Transverse colon (tissue), 4 donors: Measurements from ENCODE around the gene UBE2E1. TPM values are rescaled to one million over a fixed set of nuclear protein-coding genes. Genes with fewer than 3 reads are reported as not detected.

Experiments used
- DNase-seq: peaks from one replicate; pipeline ENCODE4 v3.0.0-alpha.2; 2019
- H3K27ac ChIP-seq, 4 donors: fragments of 200-600 bp; sonication (generic); 2 replicates each; pipeline ENCODE4 v1.5.1; 2016 to 2018; ENCODE audit warnings: inconsistent platforms in 4 of 4
- H3K27me3 ChIP-seq: fragments of 200-600 bp; sonication (generic); 2 replicates; pipeline ENCODE4 v1.5.1; 2017; ENCODE audit warnings: inconsistent platforms
- H3K36me3 ChIP-seq, 4 donors: fragments of 200-600 bp; sonication (generic); 2 replicates each; pipeline ENCODE4 v1.5.1; 2017 to 2019; ENCODE audit warnings: inconsistent platforms in 4 of 4
- H3K4me1 ChIP-seq, 4 donors: fragments of 200-600 bp; sonication (generic); 2 replicates each; pipeline ENCODE4 v1.5.1; 2017 to 2020; ENCODE audit warnings: inconsistent platforms in 4 of 4
- H3K4me3 ChIP-seq, 4 donors: fragments of 200-600 bp; sonication (generic); 1 replicate in 1 of 4; 2 replicates in 3 of 4; pipeline versions ENCODE4 v1.5.1 to v1.6.1; 2017 to 2019; ENCODE audit warnings: inconsistent platforms in 4 of 4
- H3K9me3 ChIP-seq, 2 donors: fragments of 200-600 bp; sonication (generic); 2 replicates each; pipeline ENCODE4 v1.5.1; 2017 to 2019; ENCODE audit warnings: inconsistent platforms in 2 of 2
- EP300 ChIP-seq: sonication (generic); formaldehyde crosslinking; IDR thresholded peaks from one replicate; pipeline ENCODE4 v1.6.1; 2017; ENCODE audit warnings: antibody characterized with exemption, low read depth
- POLR2A ChIP-seq: fragments of 450-650 bp; IDR thresholded peaks from one replicate; pipeline ENCODE4 v1.6.1; 2016; ENCODE audit warnings: antibody characterized with exemption, mild to moderate bottlenecking, moderate library complexity
- POLR2AphosphoS5 ChIP-seq, 3 donors: sonication (generic); formaldehyde crosslinking; IDR thresholded peaks; one replicate each; pipeline ENCODE4 v1.6.1; 2016; ENCODE audit warnings: antibody characterized with exemption in 3 of 3
- WGBS, 2 donors: methylation state at CpG; one replicate each; pipeline ENCODE4 v1.1.5; 2018; ENCODE audit warnings: low coverage in 1 of 2; 5-methylcytosine and 5-hydroxymethylcytosine counted together
- in situ Hi-C, 4 donors: fragments of 200-750 bp; cut with MboI; loops; one replicate each; pipeline versions ENCODE4 v1.15.0 to v1.15.1; 2017; ENCODE audit warnings: low sequenced_read_pairs in 3 of 4, low pct_ligation_motif_present in 1 of 4, low pct_unique_long_range_greater_than_20kb in 1 of 4
- intact Hi-C: fragments of 100-400 bp; cut with DNase I; formaldehyde crosslinking; loops from one replicate; pipeline ENCODE4 v1.15.1; 2023; ENCODE audit warnings: low total_unique reads
- total RNA-seq, 4 donors: library from RNA; depleted of rRNA; stranded (reverse); fragments of >200 nt; gene quantifications; one replicate each; pipeline ENCODE4 v1.1.0, GENCODE V29; 2016
- TF ChIP-seq, protein P1 (sequence below), 5 experiments: fragments of 200-600 bp in 3 of 5; fragments of 450-650 bp in 2 of 5; sonication (generic) in 3 of 5; IDR thresholded peaks; 1 replicate in 2 of 5; 2 replicates in 3 of 5; pipeline ENCODE4 v1.5.1; 2016 to 2017; ENCODE audit warnings: antibody characterized with exemption in 5 of 5, inconsistent platforms in 3 of 5, mild to moderate bottlenecking in 2 of 5, moderate library complexity in 1 of 5

Gene UBE2E1
- total RNA-seq, 4 donors from 2014 or later = 62.0 to 109 (median 76.9) TPM

DNA sequence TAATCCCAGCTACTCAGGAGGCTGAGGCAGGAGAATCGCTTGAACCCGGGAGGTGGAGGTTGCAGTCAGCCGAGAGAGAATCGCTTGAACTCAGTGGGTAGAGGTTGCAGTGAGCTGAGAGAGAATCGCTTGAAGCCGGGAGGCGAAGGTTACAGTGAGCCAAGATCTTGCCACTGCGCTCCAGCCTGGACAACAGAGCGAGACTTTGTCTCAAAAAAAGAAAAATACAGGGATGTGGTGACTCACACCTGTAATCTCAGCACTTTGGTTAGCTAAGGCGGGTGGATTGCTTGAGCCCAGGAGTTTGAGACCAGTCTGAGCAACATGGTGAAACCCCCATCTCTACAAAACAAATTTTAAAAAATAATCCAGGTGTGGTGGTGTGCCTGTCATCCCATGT, 26.8 kb downstream of the UBE2E1 start:
- intact Hi-C loops (no loop called here), in situ Hi-C loops (no loop called here)
- Histone ChIP-seq H3K9me3 (no peaks in the 10 kb centered on the region), H3K4me3 (no peak overlapping the region), H3K4me1 (peaks cover 0 to 45% (median 20%) of the 10 kb centered on the region in 4 donors), H3K36me3 (no peaks in the 10 kb centered on the region), H3K27ac (no peak overlapping the region), H3K27me3 (no peaks in the 10 kb centered on the region)
- no peak for TF ChIP-seq POLR2AphosphoS5 (IDR thresholded peaks at IDR 0.05)
- no peak for TF ChIP-seq EP300
- no peak for TF ChIP-seq POLR2A
- TF ChIP-seq, protein P1, sequence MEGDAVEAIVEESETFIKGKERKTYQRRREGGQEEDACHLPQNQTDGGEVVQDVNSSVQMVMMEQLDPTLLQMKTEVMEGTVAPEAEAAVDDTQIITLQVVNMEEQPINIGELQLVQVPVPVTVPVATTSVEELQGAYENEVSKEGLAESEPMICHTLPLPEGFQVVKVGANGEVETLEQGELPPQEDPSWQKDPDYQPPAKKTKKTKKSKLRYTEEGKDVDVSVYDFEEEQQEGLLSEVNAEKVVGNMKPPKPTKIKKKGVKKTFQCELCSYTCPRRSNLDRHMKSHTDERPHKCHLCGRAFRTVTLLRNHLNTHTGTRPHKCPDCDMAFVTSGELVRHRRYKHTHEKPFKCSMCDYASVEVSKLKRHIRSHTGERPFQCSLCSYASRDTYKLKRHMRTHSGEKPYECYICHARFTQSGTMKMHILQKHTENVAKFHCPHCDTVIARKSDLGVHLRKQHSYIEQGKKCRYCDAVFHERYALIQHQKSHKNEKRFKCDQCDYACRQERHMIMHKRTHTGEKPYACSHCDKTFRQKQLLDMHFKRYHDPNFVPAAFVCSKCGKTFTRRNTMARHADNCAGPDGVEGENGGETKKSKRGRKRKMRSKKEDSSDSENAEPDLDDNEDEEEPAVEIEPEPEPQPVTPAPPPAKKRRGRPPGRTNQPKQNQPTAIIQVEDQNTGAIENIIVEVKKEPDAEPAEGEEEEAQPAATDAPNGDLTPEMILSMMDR (IDR thresholded peaks at IDR 0.05) = no peak
- 92 to 96% methylated on average over 8 to 10 of the region's 10 CpGs for WGBS, 2 donors
- DNase-seq = no peak

DNA sequence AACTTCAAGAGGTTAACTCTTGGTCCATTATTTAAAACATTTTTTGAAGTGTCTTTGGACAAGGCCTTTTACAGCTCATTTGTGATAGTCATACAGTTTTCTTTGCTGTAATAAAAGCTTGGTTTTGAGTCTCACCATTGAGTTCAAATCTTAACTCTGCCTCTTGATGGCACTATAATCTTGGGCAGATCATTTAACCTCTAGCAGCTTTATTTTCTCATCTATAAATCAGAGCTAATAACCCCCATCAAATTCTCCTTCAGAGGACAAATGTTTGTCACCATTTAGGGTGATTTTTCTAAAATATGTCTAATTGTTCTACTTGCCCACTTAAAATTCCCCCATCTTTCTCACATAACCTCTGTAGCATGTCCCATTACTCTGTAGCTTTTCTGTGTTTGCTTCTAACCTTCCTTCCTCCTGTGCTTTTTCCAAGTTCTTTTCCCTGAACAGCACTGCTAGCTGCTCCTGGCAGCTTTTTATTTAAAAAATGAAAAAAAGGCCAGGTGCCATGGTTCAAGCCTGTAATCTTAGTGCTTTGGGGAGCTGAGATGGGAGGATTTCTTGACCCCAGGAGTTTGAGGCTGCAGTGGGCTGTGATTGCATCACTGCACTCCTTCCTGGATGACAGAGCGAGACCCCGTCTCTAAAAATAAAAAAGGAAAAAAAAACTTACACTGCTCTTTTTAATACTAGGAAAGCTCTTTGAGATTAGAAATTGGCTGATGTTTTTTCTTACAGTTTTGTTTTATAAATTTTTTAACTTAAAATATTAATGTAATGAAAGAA, 28.5 kb downstream of the UBE2E1 start:
- intact Hi-C loops = no loop called here
- Histone ChIP-seq H3K27ac (no peak overlapping the region), H3K27me3 (no peaks in the 10 kb centered on the region), H3K4me1 (peaks cover 0 to 48% (median 20%) of the 10 kb centered on the region in 4 donors), H3K36me3 (no peaks in the 10 kb centered on the region), H3K9me3 (no peaks in the 10 kb centered on the region), H3K4me3 (no peak overlapping the region)
- in situ Hi-C loops = no loop called here
- no peak for DNase-seq
- 87 to 93% methylated on average over 2 of the region's 2 CpGs for WGBS, 2 donors
- TF ChIP-seq, protein P1 (IDR thresholded peaks at IDR 0.05) = peak in 1 of 5 experiments; percentile 4
- TF ChIP-seq POLR2AphosphoS5 (IDR thresholded peaks at IDR 0.05) (no peak), POLR2A (no peak), EP300 (no peak)

GRCh38 chr3:23835087-23835486, 29.3 kb downstream of the UBE2E1 start:
- Histone ChIP-seq H3K36me3 (no peaks in the 10 kb centered on the region), H3K27ac (no peak overlapping the region), H3K4me1 (peaks cover 0 to 41% (median 15%) of the 10 kb centered on the region in 4 donors), H3K4me3 (no peak overlapping the region), H3K9me3 (no peaks in the 10 kb centered on the region), H3K27me3 (no peaks in the 10 kb centered on the region)
- in situ Hi-C loops = no loop called here
- intact Hi-C loops = no loop called here
- DNase-seq = no peak
- WGBS, 2 donors = 100% methylated on average over 2 of the region's 2 CpGs
- TF ChIP-seq POLR2A = no peak
- TF ChIP-seq EP300 = no peak
- TF ChIP-seq POLR2AphosphoS5 (IDR thresholded peaks at IDR 0.05) = no peak

DNA sequence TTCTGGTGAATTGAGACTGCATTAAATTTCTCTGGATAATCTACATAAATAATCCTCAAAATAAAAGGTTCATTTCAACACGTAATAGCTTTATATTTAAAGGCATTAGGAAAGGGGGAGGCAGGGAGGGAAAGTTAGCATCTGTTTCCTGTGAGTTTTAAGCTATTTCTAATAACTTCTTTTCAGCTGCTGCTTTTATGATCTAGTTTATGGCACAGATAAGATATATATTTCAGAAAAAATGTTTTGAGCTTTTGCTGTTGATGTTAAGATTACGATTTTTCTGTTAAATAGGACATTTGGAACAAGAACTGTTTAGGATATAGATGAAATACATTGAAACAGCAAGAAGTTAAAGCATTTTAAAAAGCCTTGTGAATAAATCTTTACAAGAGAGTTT, 30.0 kb downstream of the UBE2E1 start:
- H3K9me3 ChIP-seq = no peaks in the 10 kb centered on the region
- no peaks in the 10 kb centered on the region for H3K36me3 ChIP-seq
- H3K4me3 ChIP-seq = no peak overlapping the region
- in situ Hi-C loops = no loop called here
- no peak overlapping the region for H3K27ac ChIP-seq
- intact Hi-C loops = no loop called here
- peaks cover 0 to 46% (median 17%) of the 10 kb centered on the region in 4 donors for H3K4me1 ChIP-seq
- 32 to 58% methylated on average over 2 of the region's 2 CpGs for WGBS, 2 donors
- no peak for DNase-seq
- TF ChIP-seq, protein P1 (IDR thresholded peaks at IDR 0.05) = no peak
- TF ChIP-seq POLR2A (no peak), EP300 (no peak), POLR2AphosphoS5 (IDR thresholded peaks at IDR 0.05) (no peak)
- H3K27me3 ChIP-seq = no peaks in the 10 kb centered on the region
